HG02981 (cell line): ENCODE data around the gene SERHL2.
"Not testable (repeated sequence)": the region's sequence is repeated elsewhere in the genome, so short reads cannot be mapped to it uniquely, and the experiment has no call there.

Experiments
- ATAC-seq: cut with Tn5 transposase; IDR thresholded peaks from one replicate; pipeline ENCODE4 v1.9.1; 2021; ENCODE audit warnings: mild to moderate bottlenecking, moderate library complexity; ENCODE audit not compliant: unreplicated experiment

The SERHL2 gene

GRCh38 chr22:42603427-42603826 is 49.7 kb downstream of the SERHL2 start:
- ATAC-seq: no peak

GRCh38 chr22:42604403-42604802 is 50.6 kb downstream of the SERHL2 start:
- ATAC-seq: no peak

- not testable (repeated sequence) for ATAC-seq
These were observed 53.9 kb downstream of the SERHL2 start for GRCh38 chr22:42607641-42608040.

GRCh38 chr22:42608136-42608822 is 54.5 kb downstream of the SERHL2 start:
- no peak for ATAC-seq

- ATAC-seq: no peak
These were observed 55.1 kb downstream of the SERHL2 start for GRCh38 chr22:42608823-42609361.

- no peak for ATAC-seq
These were observed 56.4 kb downstream of the SERHL2 start for GRCh38 chr22:42610186-42610585.

GRCh38 chr22:42611051-42611450 is 57.3 kb downstream of the SERHL2 start:
- ATAC-seq: no peak

- ATAC-seq: no peak
These were observed 58.6 kb downstream of the SERHL2 start for GRCh38 chr22:42612336-42612735.

GRCh38 chr22:42613872-42614301 is 60.1 kb downstream of the SERHL2 start:
- ATAC-seq: no peak

GRCh38 chr22:42614312-42615091 is 60.7 kb downstream of the SERHL2 start, which contains the start of gene POLDIP3:
TSS of gene POLDIP3 (minus strand) at chr22:42614883. CDS start at chr22:42614857, 26 bp downstream.
- peak; percentile 62 for ATAC-seq

GRCh38 chr22:42615092-42615859 is 61.5 kb downstream of the SERHL2 start:
- ATAC-seq: peak; percentile 55

- ATAC-seq: not testable (repeated sequence)
These were observed 62.1 kb downstream of the SERHL2 start for GRCh38 chr22:42615860-42616175.

GRCh38 chr22:42617155-42617983 is 63.6 kb downstream of the SERHL2 start:
- no peak for ATAC-seq

- ATAC-seq: no peak
These were observed 65.7 kb downstream of the SERHL2 start for GRCh38 chr22:42619261-42620063.

GRCh38 chr22:42620084-42620483 is 66.3 kb downstream of the SERHL2 start:
- no peak for ATAC-seq

GRCh38 chr22:42621505-42622002 is 67.8 kb downstream of the SERHL2 start:
- ATAC-seq: no peak

- no peak for ATAC-seq
These were observed 68.4 kb downstream of the SERHL2 start for GRCh38 chr22:42622061-42622710.

- ATAC-seq: no peak
These were observed 69.6 kb downstream of the SERHL2 start for GRCh38 chr22:42623301-42623751.
